GM19099 (cell line): Measurements from ENCODE around the gene PACSIN1.

Experiments used
- POLR2A ChIP-seq: IDR thresholded peaks from 3 replicates; pipeline ENCODE4 v1.6.1; 2011; ENCODE audit warnings: low read depth; ENCODE audit not compliant: insufficient read length; ENCODE audit errors: extremely low read depth

Gene PACSIN1, protein sequence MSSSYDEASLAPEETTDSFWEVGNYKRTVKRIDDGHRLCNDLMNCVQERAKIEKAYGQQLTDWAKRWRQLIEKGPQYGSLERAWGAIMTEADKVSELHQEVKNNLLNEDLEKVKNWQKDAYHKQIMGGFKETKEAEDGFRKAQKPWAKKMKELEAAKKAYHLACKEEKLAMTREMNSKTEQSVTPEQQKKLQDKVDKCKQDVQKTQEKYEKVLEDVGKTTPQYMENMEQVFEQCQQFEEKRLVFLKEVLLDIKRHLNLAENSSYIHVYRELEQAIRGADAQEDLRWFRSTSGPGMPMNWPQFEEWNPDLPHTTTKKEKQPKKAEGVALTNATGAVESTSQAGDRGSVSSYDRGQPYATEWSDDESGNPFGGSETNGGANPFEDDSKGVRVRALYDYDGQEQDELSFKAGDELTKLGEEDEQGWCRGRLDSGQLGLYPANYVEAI

DNA sequence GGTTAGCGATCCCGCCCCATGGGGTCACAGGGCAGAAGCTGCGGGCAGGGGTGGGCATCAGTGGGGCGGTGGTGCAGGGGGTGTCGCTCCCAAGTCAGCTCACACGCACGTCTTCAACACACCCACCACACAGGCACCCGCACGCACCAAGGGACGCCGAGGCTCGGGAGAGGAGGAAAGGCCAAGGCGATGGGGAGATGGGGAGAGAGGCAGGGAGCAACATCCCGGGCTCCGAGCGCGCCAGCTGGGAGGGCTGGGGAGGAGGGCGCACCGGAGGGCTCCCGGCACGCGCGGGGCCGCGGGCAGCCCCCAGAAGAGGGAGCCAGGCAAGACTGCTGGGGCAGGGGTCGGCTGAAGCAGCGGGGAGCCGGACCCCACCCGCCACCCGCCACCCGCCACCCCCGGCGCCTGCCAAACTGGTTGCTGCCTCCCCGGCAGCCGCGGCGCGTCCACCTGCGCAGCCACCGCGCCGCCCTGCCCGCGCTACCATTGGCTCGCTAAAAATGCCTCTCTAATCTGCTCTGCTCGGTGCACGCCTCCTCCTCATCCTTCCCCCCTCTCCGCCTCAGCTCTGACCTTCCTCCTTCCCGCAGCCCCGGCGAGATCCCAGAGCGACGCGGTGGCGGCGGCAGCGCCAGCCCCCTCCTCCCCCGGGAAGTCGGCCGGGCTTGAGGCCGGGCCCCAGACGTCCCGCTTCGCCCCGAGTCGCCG lies at the start of gene PACSIN1:
TSS of gene PACSIN1 (plus strand) at position 546 of the 711 bp plus-strand sequence. CDS start 60,230 bp downstream, outside the sequence.
- TF ChIP-seq POLR2A, result no peak

DNA sequence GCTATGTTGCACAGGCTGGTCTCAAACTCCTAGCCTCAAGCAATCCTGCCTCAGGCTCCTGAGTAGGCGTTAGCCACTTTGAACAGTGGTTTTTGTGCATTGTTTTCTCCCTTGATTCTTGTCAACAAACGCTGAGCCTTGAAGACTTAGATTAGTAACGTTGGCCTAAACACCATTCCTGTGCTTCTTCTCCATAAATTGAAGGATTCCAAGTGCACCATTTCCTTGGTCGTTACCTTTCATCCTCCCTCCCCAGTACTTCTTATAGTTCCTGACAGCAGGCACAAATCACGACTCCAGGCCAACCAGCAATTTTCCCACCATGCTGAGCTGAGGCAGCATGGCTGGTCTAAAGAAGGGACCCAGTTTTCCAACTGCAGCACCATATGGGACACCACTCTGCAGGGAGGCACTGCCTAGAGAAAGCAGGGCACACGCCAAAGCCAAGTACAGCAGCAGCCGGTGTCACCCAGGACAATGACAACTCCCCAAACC lies 49.0 kb upstream of the PACSIN1 start:
- TF ChIP-seq POLR2A, result no peak

DNA sequence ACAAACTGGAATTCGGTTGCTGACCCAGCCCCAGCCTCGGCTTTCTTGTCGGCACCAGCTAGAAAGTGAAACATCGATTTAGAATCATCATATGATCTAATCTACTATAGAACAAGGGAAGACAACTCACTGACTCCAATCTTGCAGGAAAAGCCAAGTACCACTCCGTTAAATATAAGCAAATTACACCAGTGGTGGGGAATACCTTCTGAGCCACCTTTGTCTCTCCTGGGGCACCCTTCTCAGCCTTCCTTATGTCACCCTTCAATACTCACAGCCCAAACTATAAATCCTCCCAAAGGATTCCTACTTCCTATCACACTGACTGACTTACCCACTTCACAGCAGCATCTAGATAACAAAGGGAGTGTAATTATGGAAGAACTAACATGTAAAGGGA lies 47.5 kb upstream of the PACSIN1 start:
- TF ChIP-seq POLR2A, result no peak

DNA sequence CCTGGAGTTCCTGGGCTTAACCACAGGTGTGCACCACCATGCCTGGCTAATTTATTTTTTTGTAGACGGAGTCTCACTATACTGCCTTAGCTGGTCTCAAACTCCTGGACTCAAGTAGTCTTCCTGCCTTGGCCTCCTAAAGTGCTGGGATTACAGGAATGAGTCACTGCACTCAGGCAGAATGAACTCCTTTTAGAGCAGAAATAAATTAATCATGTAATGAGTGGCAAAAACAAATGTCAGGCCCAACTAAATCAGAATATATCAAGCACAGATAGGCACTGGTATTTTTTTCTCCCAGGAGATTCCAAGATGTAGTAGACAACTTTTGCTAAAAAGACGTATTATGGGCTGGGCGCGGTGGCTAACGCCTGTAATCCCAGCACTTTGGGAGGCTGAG lies 42.6 kb upstream of the PACSIN1 start:
- no peak for TF ChIP-seq POLR2A

DNA sequence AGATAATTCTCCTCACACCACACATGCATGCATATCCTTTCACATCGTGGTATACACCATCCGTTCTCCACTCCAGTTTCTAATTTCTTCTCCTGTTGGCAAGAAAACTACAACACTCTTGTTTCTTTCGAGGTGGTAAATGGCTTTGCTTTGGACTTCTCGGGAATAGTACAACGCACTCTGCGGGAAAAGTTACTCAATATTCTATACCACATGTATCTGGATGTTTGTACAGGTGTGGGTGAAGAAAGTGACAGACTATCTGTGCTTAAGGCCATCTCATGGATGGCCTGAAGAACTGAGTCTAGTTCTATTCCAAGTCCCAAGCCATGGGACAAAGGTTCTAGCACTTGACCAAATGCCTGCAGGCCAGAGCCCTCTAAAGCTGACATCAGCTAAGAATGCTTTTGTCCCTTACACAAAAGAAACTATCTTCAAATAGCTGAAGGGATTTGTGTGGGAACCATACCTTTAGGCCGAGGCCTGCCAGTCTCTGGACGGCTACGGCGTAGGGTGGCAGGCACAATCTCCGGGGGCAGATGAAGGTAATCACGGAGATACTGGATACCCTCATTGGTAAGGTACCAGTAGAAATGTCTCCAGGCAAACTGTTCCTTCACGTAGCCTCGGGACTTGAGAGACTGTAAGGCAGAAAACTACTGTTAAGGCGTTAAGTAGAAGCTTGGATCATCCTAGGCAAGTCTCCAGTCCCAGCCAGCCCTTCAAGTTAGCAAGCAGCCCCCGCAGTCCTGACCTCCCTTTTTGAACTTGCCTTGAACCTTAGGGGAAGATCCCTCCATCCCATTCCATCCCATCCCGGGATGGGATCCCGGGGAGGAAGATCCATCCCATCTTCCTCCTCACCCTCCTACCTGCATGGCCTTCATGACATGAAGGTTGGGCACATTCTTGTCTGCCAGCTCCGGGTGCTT lies 41.4 kb upstream of the PACSIN1 start:
- TF ChIP-seq POLR2A, result no peak

DNA sequence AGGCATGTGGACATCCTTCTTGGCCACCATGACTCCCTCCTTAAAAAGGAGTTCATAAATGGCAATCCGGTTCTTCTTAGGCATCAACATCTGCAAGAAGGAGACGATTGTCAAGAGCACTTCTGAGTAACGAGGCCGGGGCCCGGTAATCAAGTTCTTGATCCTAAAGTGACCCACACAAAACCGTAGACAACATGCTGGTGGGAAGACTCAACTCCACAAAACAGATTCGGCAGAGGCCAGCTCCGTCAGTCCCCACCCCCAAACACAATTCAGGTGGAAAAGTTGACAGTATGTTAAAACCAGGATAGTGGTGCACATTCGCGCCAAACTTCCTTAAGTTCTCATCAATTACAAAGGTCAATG lies 40.8 kb upstream of the PACSIN1 start:
- TF ChIP-seq POLR2A, result no peak

DNA sequence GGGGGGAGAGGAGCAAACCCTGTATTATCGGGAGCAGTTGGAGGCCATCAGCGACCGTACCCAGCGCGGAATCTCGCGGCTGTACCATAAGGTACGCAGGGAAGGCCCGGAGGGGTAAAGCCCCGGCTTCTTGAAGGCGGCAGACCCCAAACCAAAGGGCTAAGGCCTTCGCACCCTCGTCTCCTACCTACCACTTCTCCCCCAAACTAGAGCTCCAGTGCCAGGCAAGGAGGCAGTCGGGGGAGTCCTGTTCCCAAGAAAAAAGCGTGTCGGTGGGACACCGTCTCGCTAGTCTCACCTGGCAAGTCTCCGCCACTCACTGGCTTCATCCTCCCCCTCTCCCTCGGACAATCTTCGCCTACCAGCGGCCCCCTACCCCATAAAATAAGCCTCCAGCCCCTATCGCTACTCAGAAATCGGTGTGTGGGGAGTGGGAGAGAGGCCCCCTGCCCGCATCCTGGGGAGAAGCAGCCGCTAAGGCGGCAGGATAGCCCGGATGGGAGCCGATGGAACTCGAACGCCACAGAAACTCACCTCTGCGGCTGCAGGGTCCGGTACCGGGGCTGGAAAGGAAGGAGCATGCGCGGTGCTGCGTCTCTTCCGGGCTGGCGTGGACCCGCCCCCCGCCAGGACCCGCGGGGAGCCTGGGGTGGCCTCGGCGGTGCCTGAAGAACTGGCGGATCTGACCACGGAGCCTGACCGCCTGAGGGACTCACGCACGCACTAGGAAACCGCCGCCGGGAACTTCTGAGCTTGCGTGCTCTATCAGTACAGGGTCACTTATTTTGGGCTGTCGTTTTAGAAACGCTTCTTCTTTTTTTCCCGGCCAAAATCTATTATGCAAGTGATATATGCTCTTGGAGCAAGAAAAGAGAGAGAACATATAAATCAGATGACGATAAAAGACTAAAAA lies 40.1 kb upstream of the PACSIN1 start, which contains the start of gene RPS10:
TSS of gene RPS10 (minus strand) at position 572 of the 913 bp plus-strand sequence. CDS start 848 bp downstream, outside the sequence.
- peak; percentile 94 for TF ChIP-seq POLR2A

DNA sequence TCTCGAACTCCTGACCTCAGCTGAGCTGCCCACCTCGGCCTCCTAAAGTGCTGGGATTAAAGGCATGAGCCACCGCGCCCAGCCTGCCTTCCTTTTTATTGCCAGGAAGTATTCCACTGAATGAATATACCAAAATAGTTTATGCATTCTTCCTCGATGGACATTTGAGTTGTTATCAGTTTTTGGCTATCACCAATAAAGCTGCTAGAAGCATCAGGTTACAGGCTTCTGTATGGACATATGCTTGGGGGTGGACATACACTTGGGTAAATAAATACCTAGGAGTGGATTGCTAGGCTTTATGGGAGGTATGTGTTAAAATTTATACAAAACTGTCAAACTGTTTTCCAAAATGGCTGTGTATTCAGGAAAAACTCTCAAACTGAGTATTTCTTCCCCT lies 30.0 kb upstream of the PACSIN1 start:
- TF ChIP-seq POLR2A, result no peak

DNA sequence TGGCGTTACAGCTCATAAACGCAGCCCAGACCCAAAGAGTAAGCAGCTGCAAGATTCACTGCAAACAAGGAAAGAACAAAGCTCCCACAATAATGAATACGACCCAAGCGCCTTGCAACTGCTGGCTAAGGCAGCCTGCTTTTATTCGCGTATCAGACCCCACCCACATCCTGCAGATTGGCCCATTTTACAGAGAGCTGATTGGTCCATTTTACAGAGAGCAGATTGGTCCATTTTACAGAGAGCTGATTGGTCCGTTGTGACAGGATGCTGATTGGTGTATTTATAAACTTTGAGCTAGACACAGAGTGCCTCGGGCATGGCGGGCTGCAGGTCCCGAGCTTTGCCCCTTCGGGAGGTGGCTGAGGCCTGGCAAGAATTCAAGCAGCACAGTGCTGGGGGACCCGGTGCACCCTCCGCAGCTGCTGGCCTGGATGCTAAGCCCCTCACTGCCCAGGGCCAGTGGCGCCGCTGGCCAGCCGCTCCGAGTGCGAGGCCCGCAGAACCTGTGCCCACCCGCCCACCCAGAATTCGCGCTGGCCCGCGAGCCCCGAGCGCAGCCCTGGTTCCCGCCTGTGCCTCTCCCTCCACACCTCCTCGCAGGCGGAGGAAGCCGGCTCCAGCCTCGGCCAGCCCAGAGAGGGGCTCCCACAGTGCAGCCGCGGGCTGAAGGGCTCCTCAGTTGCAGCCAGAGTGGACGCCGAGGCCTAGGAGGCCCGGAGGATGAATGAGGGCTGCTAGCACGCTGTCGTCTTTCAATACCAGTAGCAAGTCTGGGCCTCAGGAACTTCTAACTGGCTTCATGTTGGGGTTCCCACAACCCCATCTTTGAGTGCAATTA lies 28.9 kb upstream of the PACSIN1 start:
- no peak for TF ChIP-seq POLR2A

DNA sequence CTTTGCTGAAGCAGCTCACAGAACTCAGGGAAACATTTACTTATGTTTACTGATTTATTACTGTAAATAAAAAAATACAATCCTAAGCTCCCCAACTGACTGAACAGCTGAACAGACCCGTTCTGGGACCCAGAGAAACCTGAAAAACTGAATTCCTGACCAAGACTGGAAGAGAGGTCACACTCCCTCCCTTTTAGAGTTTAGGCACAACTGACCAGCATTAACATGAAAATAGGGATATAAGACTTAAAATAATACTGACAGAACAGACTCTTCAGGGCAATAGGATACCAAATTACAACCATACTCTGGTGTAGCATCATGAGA lies 28.3 kb upstream of the PACSIN1 start:
- TF ChIP-seq POLR2A, result no peak

DNA sequence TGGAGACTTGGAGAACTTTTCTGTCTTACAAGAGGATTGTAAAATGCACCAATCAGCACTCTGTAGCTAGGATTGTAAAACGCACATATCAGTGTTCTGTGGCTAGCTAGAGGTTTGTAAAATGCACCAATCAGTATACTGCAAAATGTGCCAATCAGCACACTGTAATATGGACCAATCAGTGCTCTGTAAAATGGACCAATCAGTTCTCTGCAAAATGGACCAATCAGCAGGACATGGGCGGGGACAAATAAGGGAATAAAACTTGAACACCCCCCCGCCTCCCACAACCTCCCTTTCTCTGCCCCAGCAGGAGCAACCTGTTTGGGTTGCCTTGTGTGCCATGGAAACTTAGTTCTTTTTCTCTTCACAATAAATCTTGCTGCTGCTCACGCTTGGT lies 27.2 kb upstream of the PACSIN1 start:
- TF ChIP-seq POLR2A, result no peak

DNA sequence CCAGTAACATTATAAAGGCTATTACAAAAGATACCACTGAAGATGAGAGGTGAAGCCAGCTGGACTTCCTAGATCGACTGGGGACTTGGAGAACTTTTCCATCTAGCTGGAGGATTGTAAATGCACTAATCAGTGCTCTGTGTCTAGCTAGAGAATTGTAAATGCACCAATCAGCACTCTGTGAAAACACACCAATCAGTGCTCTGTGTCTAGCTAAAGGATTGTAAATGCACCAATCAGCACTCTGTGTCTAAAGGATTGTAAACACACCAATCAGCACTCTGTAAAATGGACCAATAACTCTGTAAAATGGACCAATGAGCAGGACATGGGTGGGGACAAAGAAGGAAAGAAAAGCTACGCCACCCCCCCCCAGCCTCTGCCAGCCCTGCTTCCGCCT lies 26.4 kb upstream of the PACSIN1 start:
- no peak for TF ChIP-seq POLR2A

DNA sequence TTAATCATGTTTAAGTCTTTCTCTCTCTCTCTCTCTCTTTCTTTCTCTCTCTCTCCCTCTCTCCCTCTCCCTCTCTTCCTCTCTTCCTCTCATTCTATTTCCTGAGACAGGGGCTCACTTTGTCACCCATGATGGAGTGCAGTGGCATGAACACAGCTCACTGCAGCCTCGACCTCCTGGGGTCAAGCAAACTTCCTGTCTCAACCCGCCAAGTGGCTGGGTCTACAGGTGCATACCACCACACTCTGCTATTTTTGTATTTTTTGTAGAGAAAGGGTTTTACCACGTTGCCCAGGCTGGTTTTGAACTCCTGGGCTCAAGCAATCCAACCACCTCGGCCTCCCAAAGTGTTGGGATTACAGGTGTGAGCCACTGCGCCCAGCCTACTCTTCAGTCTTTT lies 24.4 kb upstream of the PACSIN1 start:
- no peak for TF ChIP-seq POLR2A

DNA sequence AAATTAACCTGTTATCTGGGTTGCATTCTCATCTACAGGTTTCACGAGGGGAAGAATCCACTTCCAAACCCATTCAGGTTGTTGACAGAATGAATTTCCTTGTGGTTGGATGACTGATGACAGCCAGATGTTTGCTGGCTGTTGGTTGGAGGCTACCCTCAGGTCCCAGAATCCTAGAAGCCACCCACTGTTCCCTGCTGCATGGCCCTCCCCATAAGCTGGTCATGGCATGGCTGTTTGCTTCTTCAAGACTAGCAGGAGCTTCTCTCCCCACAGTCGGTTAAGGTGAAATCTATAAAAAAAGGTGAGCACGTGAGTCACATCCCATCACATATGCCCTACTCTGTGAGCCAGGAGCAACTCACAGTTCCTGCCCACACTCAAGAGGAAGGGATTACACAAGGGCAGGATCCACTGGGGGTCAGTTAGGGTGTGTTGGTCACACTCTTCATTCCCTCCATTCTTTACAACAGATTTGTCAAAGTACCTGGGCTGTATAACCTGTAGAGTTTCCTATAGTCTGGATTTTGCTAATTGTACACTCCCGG lies 20.5 kb upstream of the PACSIN1 start:
- TF ChIP-seq POLR2A, result no peak
